Measurements from ENCODE around the gene FHL2.

FHL2 gene

GRCh38 chr2:105383432-105384166 is 15.3 kb downstream of the FHL2 start:
- H3K4me3 ChIP-seq (ENCODE audit: insufficient read length, low read depth) = no peak overlapping the region
- peaks cover 2% of the 10 kb centered on the region for H3K4me1 ChIP-seq (ENCODE audit: insufficient read depth, insufficient read length)
- H3K27me3 ChIP-seq (ENCODE audit: insufficient read depth, insufficient read length) = no peaks in the 10 kb centered on the region
- peaks cover 87% of the 10 kb centered on the region for H3K36me3 ChIP-seq (ENCODE audit: insufficient read depth, insufficient read length, low read length)
- no peak for DNase-seq (ENCODE audit: low read depth, low spot score)
- H3K9me3 ChIP-seq (ENCODE audit: insufficient read depth, low read length) = no peaks in the 10 kb centered on the region
- H3K9ac ChIP-seq (ENCODE audit: insufficient read length, low read depth) = no peak overlapping the region
- TF ChIP-seq ZNF274 (IDR thresholded peaks at IDR 0.05; ENCODE audit: low read depth, low read length) = no peak
- no peak for TF ChIP-seq SUZ12 (IDR thresholded peaks at IDR 0.05; ENCODE audit: extremely low read depth, insufficient read depth, insufficient read length)
- TF ChIP-seq YY1 (IDR thresholded peaks at IDR 0.05; ENCODE audit: insufficient read depth, insufficient read length) = no peak

- Histone ChIP-seq H3K9ac (ENCODE audit: insufficient read length, low read depth) (no peak overlapping the region), H3K4me3 (ENCODE audit: insufficient read length, low read depth) (no peak overlapping the region), H3K4me1 (ENCODE audit: insufficient read depth, insufficient read length) (peaks cover 8% of the 10 kb centered on the region), H3K9me3 (ENCODE audit: insufficient read depth, low read length) (no peaks in the 10 kb centered on the region), H3K36me3 (ENCODE audit: insufficient read depth, insufficient read length, low read length) (peaks cover 91% of the 10 kb centered on the region), H3K27me3 (ENCODE audit: insufficient read depth, insufficient read length) (no peaks in the 10 kb centered on the region)
- TF ChIP-seq ZNF274 (IDR thresholded peaks at IDR 0.05; ENCODE audit: low read depth, low read length) = no peak
- no peak for TF ChIP-seq YY1 (IDR thresholded peaks at IDR 0.05; ENCODE audit: insufficient read depth, insufficient read length)
- no peak for TF ChIP-seq SUZ12 (IDR thresholded peaks at IDR 0.05; ENCODE audit: extremely low read depth, insufficient read depth, insufficient read length)
- no peak for DNase-seq (ENCODE audit: low read depth, low spot score)
Observed at GRCh38 chr2:105382177-105382576, 16.7 kb downstream of the FHL2 start.

GRCh38 chr2:105381101-105381668 is 17.7 kb downstream of the FHL2 start:
- Histone ChIP-seq H3K36me3 (ENCODE audit: insufficient read depth, insufficient read length, low read length) (peaks cover 94% of the 10 kb centered on the region), H3K4me1 (ENCODE audit: insufficient read depth, insufficient read length) (peaks cover 8% of the 10 kb centered on the region), H3K27me3 (ENCODE audit: insufficient read depth, insufficient read length) (no peaks in the 10 kb centered on the region), H3K4me3 (ENCODE audit: insufficient read length, low read depth) (no peak overlapping the region), H3K9ac (ENCODE audit: insufficient read length, low read depth) (no peak overlapping the region), H3K9me3 (ENCODE audit: insufficient read depth, low read length) (no peaks in the 10 kb centered on the region)
- DNase-seq (ENCODE audit: low read depth, low spot score) = no peak
- TF ChIP-seq ZNF274 (IDR thresholded peaks at IDR 0.05; ENCODE audit: low read depth, low read length) = no peak
- no peak for TF ChIP-seq YY1 (IDR thresholded peaks at IDR 0.05; ENCODE audit: insufficient read depth, insufficient read length)
- no peak for TF ChIP-seq SUZ12 (IDR thresholded peaks at IDR 0.05; ENCODE audit: extremely low read depth, insufficient read depth, insufficient read length)

GRCh38 chr2:105380432-105381100 is 18.3 kb downstream of the FHL2 start:
- peaks cover 8% of the 10 kb centered on the region for H3K4me1 ChIP-seq (ENCODE audit: insufficient read depth, insufficient read length)
- H3K36me3 ChIP-seq (ENCODE audit: insufficient read depth, insufficient read length, low read length) = peaks cover 94% of the 10 kb centered on the region
- no peak overlapping the region for H3K4me3 ChIP-seq (ENCODE audit: insufficient read length, low read depth)
- H3K9me3 ChIP-seq (ENCODE audit: insufficient read depth, low read length) = no peaks in the 10 kb centered on the region
- DNase-seq (ENCODE audit: low read depth, low spot score) = no peak
- H3K27me3 ChIP-seq (ENCODE audit: insufficient read depth, insufficient read length) = no peaks in the 10 kb centered on the region
- no peak for TF ChIP-seq YY1 (IDR thresholded peaks at IDR 0.05; ENCODE audit: insufficient read depth, insufficient read length)
- no peak overlapping the region for H3K9ac ChIP-seq (ENCODE audit: insufficient read length, low read depth)

- H3K9me3 ChIP-seq (ENCODE audit: insufficient read depth, low read length) = no peaks in the 10 kb centered on the region
- H3K4me1 ChIP-seq (ENCODE audit: insufficient read depth, insufficient read length) = peaks cover 8% of the 10 kb centered on the region
- no peak overlapping the region for H3K4me3 ChIP-seq (ENCODE audit: insufficient read length, low read depth)
- H3K9ac ChIP-seq (ENCODE audit: insufficient read length, low read depth) = no peak overlapping the region
- no peak for DNase-seq (ENCODE audit: low read depth, low spot score)
- H3K36me3 ChIP-seq (ENCODE audit: insufficient read depth, insufficient read length, low read length) = peaks cover 94% of the 10 kb centered on the region
- no peaks in the 10 kb centered on the region for H3K27me3 ChIP-seq (ENCODE audit: insufficient read depth, insufficient read length)
- TF ChIP-seq ZNF274 (IDR thresholded peaks at IDR 0.05; ENCODE audit: low read depth, low read length) (no peak), SUZ12 (IDR thresholded peaks at IDR 0.05; ENCODE audit: extremely low read depth, insufficient read depth, insufficient read length) (no peak), YY1 (IDR thresholded peaks at IDR 0.05; ENCODE audit: insufficient read depth, insufficient read length) (no peak)
Observed at GRCh38 chr2:105379741-105380186, 19.1 kb downstream of the FHL2 start.

GRCh38 chr2:105378921-105379383 is 19.9 kb downstream of the FHL2 start:
- no peaks in the 10 kb centered on the region for H3K27me3 ChIP-seq (ENCODE audit: insufficient read depth, insufficient read length)
- no peak overlapping the region for H3K9ac ChIP-seq (ENCODE audit: insufficient read length, low read depth)
- TF ChIP-seq ZNF274 (IDR thresholded peaks at IDR 0.05; ENCODE audit: low read depth, low read length) (no peak), SUZ12 (IDR thresholded peaks at IDR 0.05; ENCODE audit: extremely low read depth, insufficient read depth, insufficient read length) (no peak), YY1 (IDR thresholded peaks at IDR 0.05; ENCODE audit: insufficient read depth, insufficient read length) (no peak)
- peaks cover 94% of the 10 kb centered on the region for H3K36me3 ChIP-seq (ENCODE audit: insufficient read depth, insufficient read length, low read length)
- H3K9me3 ChIP-seq (ENCODE audit: insufficient read depth, low read length) = no peaks in the 10 kb centered on the region
- H3K4me3 ChIP-seq (ENCODE audit: insufficient read length, low read depth) = no peak overlapping the region
- peaks cover 8% of the 10 kb centered on the region for H3K4me1 ChIP-seq (ENCODE audit: insufficient read depth, insufficient read length)
- DNase-seq (ENCODE audit: low read depth, low spot score) = no peak

GRCh38 chr2:105378276-105378840 is 20.5 kb downstream of the FHL2 start:
- TF ChIP-seq ZNF274 (IDR thresholded peaks at IDR 0.05; ENCODE audit: low read depth, low read length) (no peak), YY1 (IDR thresholded peaks at IDR 0.05; ENCODE audit: insufficient read depth, insufficient read length) (no peak), SUZ12 (IDR thresholded peaks at IDR 0.05; ENCODE audit: extremely low read depth, insufficient read depth, insufficient read length) (no peak)

More at GRCh38 chr2:105378276-105378840, 20.5 kb downstream of the FHL2 start:
- Histone ChIP-seq H3K9me3 (ENCODE audit: insufficient read depth, low read length) (no peaks in the 10 kb centered on the region), H3K36me3 (ENCODE audit: insufficient read depth, insufficient read length, low read length) (peaks cover 94% of the 10 kb centered on the region), H3K4me3 (ENCODE audit: insufficient read length, low read depth) (no peak overlapping the region), H3K4me1 (ENCODE audit: insufficient read depth, insufficient read length) (peaks cover 8% of the 10 kb centered on the region), H3K27me3 (ENCODE audit: insufficient read depth, insufficient read length) (no peaks in the 10 kb centered on the region), H3K9ac (ENCODE audit: insufficient read length, low read depth) (no peak overlapping the region)
- no peak for DNase-seq (ENCODE audit: low read depth, low spot score)

All from NT2/D1 (cell line).